Pancreas (tissue), 10 donors: ENCODE results near the gene CEP164. TPM values are rescaled to one million over a fixed set of nuclear protein-coding genes. Genes with fewer than 3 reads are reported as not detected.

Source experiments
- ATAC-seq, 4 donors: fragments of 200-7000 bp; cut with Tn5 transposase; one replicate each; pipeline versions ENCODE4 v1.8.0 to v1.9.1; 2020; ENCODE audit warnings: mild to moderate bottlenecking in 4 of 4, moderate library complexity in 4 of 4
- DNase-seq, 6 donors: peaks; one replicate each; pipeline ENCODE4 v3.0.0-alpha.2; 2020
- FAIRE-seq: peaks from 2 replicates; lab custom pipeline; 2012; peaks lifted over from hg19 to GRCh38; lab: Jason Lieb, UNC
- H3K27ac ChIP-seq, 4 donors: fragments of 200-600 bp; sonication (generic); 1 replicate in 3 of 4; 2 replicates in 1 of 4; pipeline versions ENCODE4 v1.5.0 to v1.8.0; 2020
- H3K27me3 ChIP-seq, 4 donors: fragments of 200-600 bp; one replicate each; pipeline ENCODE4 v1.8.0; 2021
- H3K36me3 ChIP-seq, 3 donors: fragments of 200-600 bp; sonication (generic) in 1 of 3; one replicate each; pipeline versions ENCODE4 v1.5.0 to v1.8.0; 2020 to 2021
- H3K4me1 ChIP-seq, 3 donors: fragments of 200-600 bp; one replicate each; pipeline ENCODE4 v1.8.0; 2021
- H3K4me3 ChIP-seq, 4 donors: fragments of 200-600 bp; sonication (generic) in 2 of 4; one replicate each; pipeline versions ENCODE4 v1.5.0 to v1.8.0; 2020 to 2021
- H3K9me3 ChIP-seq, 4 donors: fragments of 200-600 bp; one replicate each; pipeline ENCODE4 v1.8.0; 2021
- CTCF ChIP-seq, 4 donors: fragments of 200-600 bp; sonication (generic) in 3 of 4; IDR thresholded peaks; one replicate each; pipeline versions ENCODE4 v1.5.0 to v1.8.0; 2021; ENCODE audit warnings: antibody characterized with exemption in 4 of 4
- WGBS, 2 donors: extraction: QIAGEN DNeasy Blood & Tissue Kit; methylation state at CpG; one replicate each; pipeline ENCODE4 v1.1.7; 2013; 5-methylcytosine and 5-hydroxymethylcytosine counted together
- intact Hi-C, 3 donors: fragments of 100-400 bp; cut with DNase I; formaldehyde crosslinking; loops; one replicate each; pipeline versions ENCODE4 v1.11.1 to v1.14.2; 2022
- polyA plus RNA-seq, 2 donors: library from polyadenylated mRNA; stranded (reverse); fragments of 200-250 nt; gene quantifications; one replicate each; pipeline ENCODE4 v1.2.3, GENCODE V29; 2013
- total RNA-seq, 6 donors: library from RNA; stranded (reverse); fragmentation: NEBNext Ultra II Directional in 4 of 6; extraction: Animal tissue kit (Norgen Biotek cat#: 25700) in 4 of 6; gene quantifications; one replicate each; pipeline versions ENCODE4 v1.2.1 to v1.2.4, GENCODE V29; 2021 to 2023
- donor health status: healthy with polysubstance abuse.
- donor health status: DM: no; HTN: no; CAD: no; lungs with moderate emphysema.
- donor health status: DM: no; HTN: no; CAD: no.
- donor health status: control.
- donor health status: control.
- donor health status: Bipolar disorder and iron deficiency.
- donor health status: DM: yes; HTN: yes; CAD: no.
- donor health status: DM: no; HTN: no; CAD: no.
- donor health status: DM: no; HTN: no; CAD: no.
- donor health status: DM: yes; HTN: yes; CAD: no.

CEP164 gene
- total and polyA plus RNA-seq, 8 donors: 12.9 to 56.3 (median 26.0) TPM

DNA sequence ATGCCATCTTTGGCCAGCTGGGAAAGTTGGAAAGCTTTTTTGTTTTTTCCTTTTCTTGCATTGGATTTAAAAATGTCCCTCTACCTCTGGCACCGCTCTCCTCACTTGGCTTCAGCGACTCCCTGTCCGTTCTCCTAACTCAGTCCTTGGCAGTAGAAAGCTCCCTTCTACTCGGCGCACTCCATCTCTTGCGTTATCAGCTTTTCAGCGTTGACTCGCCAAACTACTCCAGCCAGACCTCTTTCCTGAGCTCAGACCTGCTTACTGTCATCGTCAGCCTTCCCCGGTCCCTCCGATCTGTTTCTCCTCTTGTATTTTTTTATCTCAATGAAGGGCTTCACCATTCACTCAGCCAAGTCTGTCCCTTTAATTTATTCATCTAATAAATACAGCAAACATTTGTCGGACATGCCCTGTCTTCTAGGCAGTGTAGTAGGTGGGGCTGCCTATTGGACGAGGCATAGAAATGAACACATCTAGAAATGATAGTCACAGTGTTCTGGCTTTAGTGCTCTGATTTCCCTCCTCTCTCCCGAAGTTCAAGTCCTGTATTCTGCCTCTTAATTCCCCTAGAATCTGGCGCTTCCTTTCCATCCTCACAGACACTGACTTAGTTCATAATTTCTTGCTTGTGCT lies 839 bp downstream of the CEP164 start:
- H3K9me3 ChIP-seq: no peaks in the 10 kb centered on the region
- H3K4me1 ChIP-seq: peaks cover 0 to 8% (median 5%) of the 10 kb centered on the region in 3 donors
- H3K27me3 ChIP-seq: no peaks in the 10 kb centered on the region
- FAIRE-seq (no peak), DNase-seq (peak in 1 of 6 donors; percentile 42), ATAC-seq (peak; percentile 36 to 61 (median 54))
- 7% methylated on average over 15 of the region's 15 CpGs for WGBS, 2 donors
- H3K36me3 ChIP-seq: no peaks in the 10 kb centered on the region
- H3K27ac ChIP-seq: peak overlapping the region; percentile 80 to 85 (median 82)
- peak overlapping the region; percentile 43 to 82 (median 62) for H3K4me3 ChIP-seq
- intact Hi-C loops: no loop called here
- no peak for TF ChIP-seq CTCF (IDR thresholded peaks at IDR 0.05)

- no peak for TF ChIP-seq CTCF (IDR thresholded peaks at IDR 0.05)
- FAIRE-seq: no peak
Measured at GRCh38 chr11:117332843-117333242, 5.2 kb downstream of the CEP164 start.

GRCh38 chr11:117333917-117334316 lies 6.3 kb downstream of the CEP164 start:
- Histone ChIP-seq H3K27me3 (no peaks in the 10 kb centered on the region), H3K4me3 (no peak overlapping the region), H3K4me1 (peaks cover 0 to 3% (median 1%) of the 10 kb centered on the region in 3 donors), H3K9me3 (no peaks in the 10 kb centered on the region), H3K36me3 (peaks cover 0 to 4% (median 0%) of the 10 kb centered on the region in 3 donors), H3K27ac (no peak overlapping the region)
- WGBS, 2 donors: 73 to 76% methylated on average over 9 of the region's 9 CpGs
- DNase-seq (no peak), FAIRE-seq (no peak), ATAC-seq (no peak)
- no peak for TF ChIP-seq CTCF (IDR thresholded peaks at IDR 0.05)
- intact Hi-C loops: no loop called here

More at GRCh38 chr11:117332843-117333242, 5.2 kb downstream of the CEP164 start:
- DNase-seq: no peak
- Histone ChIP-seq H3K27me3 (no peaks in the 10 kb centered on the region), H3K27ac (no peak overlapping the region), H3K9me3 (no peaks in the 10 kb centered on the region), H3K4me3 (no peak overlapping the region), H3K36me3 (no peaks in the 10 kb centered on the region), H3K4me1 (peaks cover 0 to 8% (median 5%) of the 10 kb centered on the region in 3 donors)
- no peak for ATAC-seq
- 44 to 71% methylated on average over 2 of the region's 2 CpGs for WGBS, 2 donors
- intact Hi-C loops: no loop called here

DNA sequence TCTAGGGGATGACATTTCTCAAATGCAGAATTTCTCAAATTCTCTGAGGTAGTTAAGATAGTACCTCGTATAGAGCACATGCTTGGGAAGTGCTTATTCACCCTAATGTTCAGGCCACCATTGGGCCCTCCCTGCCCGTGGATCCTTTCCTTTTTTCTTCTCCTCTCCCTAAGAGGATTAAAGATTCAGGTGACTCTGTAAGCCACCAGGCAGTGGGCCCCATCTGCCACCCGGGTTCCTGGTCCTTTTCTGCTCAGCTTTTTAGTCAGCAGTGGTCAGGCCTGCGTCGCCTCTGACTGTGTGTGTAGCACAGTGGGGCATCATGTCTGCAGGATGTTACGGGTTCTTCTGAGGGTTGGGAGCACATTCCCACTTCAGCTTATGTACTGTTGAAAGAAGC lies 7.2 kb downstream of the CEP164 start:
- H3K4me1 ChIP-seq: no peaks in the 10 kb centered on the region
- H3K36me3 ChIP-seq: peaks cover 0 to 5% (median under 1%) of the 10 kb centered on the region in 3 donors
- FAIRE-seq: no peak
- H3K4me3 ChIP-seq: no peak overlapping the region
- no peaks in the 10 kb centered on the region for H3K27me3 ChIP-seq
- no peaks in the 10 kb centered on the region for H3K9me3 ChIP-seq
- DNase-seq: no peak
- no peak for ATAC-seq
- no peak overlapping the region for H3K27ac ChIP-seq
- no peak for TF ChIP-seq CTCF (IDR thresholded peaks at IDR 0.05)
- intact Hi-C loops: no loop called here
- WGBS, 2 donors: 87 to 93% methylated on average over 6 of the region's 6 CpGs

- H3K9me3 ChIP-seq: no peaks in the 10 kb centered on the region
- TF ChIP-seq CTCF (IDR thresholded peaks at IDR 0.05): no peak
- ATAC-seq: no peak
- H3K4me1 ChIP-seq: no peaks in the 10 kb centered on the region
- no peak overlapping the region for H3K4me3 ChIP-seq
- no peak for FAIRE-seq
- whole genome bisulfite sequencing, 2 donors: 91 to 96% methylated on average over 5 of the region's 5 CpGs
- intact Hi-C loops: no loop called here
- no peaks in the 10 kb centered on the region for H3K27me3 ChIP-seq
- no peak for DNase-seq
- peaks cover 0 to 5% (median 4%) of the 10 kb centered on the region in 3 donors for H3K36me3 ChIP-seq
- H3K27ac ChIP-seq: no peak overlapping the region
Measured at GRCh38 chr11:117335399-117335798, 7.7 kb downstream of the CEP164 start.
